H1 (cell line): Measurements from ENCODE around the gene MATN1. TPM values are rescaled to one million over a fixed set of nuclear protein-coding genes. Genes with fewer than 3 reads are reported as not detected.

Experiments used
- EZH2 ChIP-seq: fragments of 200-600 bp; sonication (generic); IDR thresholded peaks from 2 replicates; pipeline ENCODE4 v1.7.1; 2012; ENCODE audit warnings: low read depth, mild to moderate bottlenecking, moderate library complexity, low read length, inconsistent platforms; ENCODE audit not compliant: severe bottlenecking
- MAFK ChIP-seq: IDR thresholded peaks from 2 replicates; pipeline ENCODE4 v1.6.1; 2012; ENCODE audit warnings: low read depth, mild to moderate bottlenecking, improper control_type of control experiment, low read length
- SIX5 ChIP-seq: IDR thresholded peaks from 2 replicates; pipeline ENCODE4 v1.6.1; 2011; ENCODE audit warnings: mild to moderate bottlenecking, low read depth, low read length
- polyA plus RNA-seq, 7 experiments: library from polyadenylated mRNA; depleted of rRNA in 3 of 7; stranded (reverse) in 5 of 7; unstranded in 2 of 7; fragments of >200 nt in 5 of 7; fragments of 200-250 nt in 2 of 7; gene quantifications; 1 replicate in 5 of 7; 2 replicates in 1 of 7; 4 replicates in 1 of 7; pipeline versions ENCODE4 v1.2.1 to v1.2.3, GENCODE V29; 2011 to 2013; ENCODE audit warnings: missing spikeins in 2 of 7, mixed read lengths in 2 of 7
- total RNA-seq: library from RNA; stranded (reverse); fragmentation: NEBNext Ultra II Directional; extraction: Animal tissue kit (Norgen Biotek cat#: 25700); gene quantifications from 2 replicates; pipeline ENCODE4 v1.2.1, GENCODE V29; 2021
- TF ChIP-seq, protein P1 (sequence below), 3 experiments: IDR thresholded peaks; 1 replicate in 2 of 3; 2 replicates in 1 of 3; pipeline versions ENCODE4 v1.5.1 to v1.6.1; 2011; ENCODE audit warnings: low read length in 3 of 3, mild to moderate bottlenecking in 3 of 3, inconsistent platforms in 2 of 3, low read depth in 1 of 3, moderate library complexity in 1 of 3; ENCODE audit not compliant: insufficient read depth in 1 of 3; ENCODE audit errors: control extremely low read depth in 1 of 3
- TF ChIP-seq, protein P2 (sequence below): IDR thresholded peaks from 2 replicates; pipeline ENCODE4 v1.6.1; 2012; ENCODE audit warnings: inconsistent platforms

Gene MATN1
- total and polyA plus RNA-seq, 2 of the 8 experiments (the other 6 are each of a cell fraction or from before 2014, with no cell fraction given), result 0.12 to 0.28 TPM

DNA sequence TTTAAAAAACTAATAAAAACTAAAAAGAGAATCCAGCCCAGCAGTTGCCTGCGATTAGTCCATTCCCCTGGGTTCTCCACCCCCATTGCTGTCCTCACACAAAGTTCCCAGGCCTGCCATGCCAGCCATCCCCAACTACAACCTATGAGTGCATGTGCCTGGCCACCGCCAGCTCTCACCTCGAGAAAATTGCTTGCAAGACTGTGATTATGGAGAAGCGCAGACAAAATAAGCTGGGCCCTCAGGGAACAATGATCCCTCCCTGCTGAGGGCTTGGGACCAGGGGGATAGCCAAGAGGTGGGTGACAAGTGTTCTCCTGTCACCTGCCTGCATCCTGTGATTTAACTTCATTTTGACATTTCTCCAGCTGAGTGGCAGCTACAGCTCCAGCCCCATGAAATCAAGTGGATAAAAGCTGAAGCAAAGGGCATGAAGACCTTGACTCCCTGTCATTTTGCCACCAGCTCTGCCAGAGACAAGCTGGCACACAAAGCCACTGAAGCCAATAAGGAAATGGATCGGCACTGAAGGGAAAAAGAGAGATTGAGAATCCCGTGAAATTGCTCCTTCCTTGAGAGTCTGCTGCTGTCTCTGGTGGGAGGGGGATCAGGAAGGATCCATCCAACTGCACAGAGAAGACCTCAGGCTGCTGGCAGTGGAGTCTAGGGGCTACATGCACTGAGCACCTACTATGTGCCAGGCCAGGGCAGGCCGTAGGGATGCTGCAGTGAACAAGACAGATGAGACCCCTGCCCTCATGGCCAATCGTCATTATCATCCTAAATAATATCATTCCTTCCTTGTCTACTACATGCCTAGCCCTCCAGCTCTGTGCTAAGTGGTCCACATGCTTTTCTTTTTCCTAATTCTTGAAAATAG lies 40.7 kb downstream of the MATN1 start (continued):
- TF ChIP-seq, protein P1, sequence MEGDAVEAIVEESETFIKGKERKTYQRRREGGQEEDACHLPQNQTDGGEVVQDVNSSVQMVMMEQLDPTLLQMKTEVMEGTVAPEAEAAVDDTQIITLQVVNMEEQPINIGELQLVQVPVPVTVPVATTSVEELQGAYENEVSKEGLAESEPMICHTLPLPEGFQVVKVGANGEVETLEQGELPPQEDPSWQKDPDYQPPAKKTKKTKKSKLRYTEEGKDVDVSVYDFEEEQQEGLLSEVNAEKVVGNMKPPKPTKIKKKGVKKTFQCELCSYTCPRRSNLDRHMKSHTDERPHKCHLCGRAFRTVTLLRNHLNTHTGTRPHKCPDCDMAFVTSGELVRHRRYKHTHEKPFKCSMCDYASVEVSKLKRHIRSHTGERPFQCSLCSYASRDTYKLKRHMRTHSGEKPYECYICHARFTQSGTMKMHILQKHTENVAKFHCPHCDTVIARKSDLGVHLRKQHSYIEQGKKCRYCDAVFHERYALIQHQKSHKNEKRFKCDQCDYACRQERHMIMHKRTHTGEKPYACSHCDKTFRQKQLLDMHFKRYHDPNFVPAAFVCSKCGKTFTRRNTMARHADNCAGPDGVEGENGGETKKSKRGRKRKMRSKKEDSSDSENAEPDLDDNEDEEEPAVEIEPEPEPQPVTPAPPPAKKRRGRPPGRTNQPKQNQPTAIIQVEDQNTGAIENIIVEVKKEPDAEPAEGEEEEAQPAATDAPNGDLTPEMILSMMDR (IDR thresholded peaks at IDR 0.05; ENCODE audit: control extremely low read depth in 1 of 3, insufficient read depth in 1 of 3, low read depth in 1 of 3, low read length in 3 of 3), result no peak
- TF ChIP-seq MAFK (no peak), EZH2 (no peak), SIX5 (no peak)
- TF ChIP-seq, protein P2, sequence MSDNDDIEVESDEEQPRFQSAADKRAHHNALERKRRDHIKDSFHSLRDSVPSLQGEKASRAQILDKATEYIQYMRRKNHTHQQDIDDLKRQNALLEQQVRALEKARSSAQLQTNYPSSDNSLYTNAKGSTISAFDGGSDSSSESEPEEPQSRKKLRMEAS, result no peak
- TF ChIP-seq, all 59 proteins: peak for 0
